Left ventricle myocardium inferior (tissue), 1 donor: ENCODE data around the gene FAM25C. TPM values are rescaled to one million over a fixed set of nuclear protein-coding genes. Genes with fewer than 3 reads are reported as not detected.
"Not testable (repeated sequence)": the region's sequence is repeated elsewhere in the genome, so short reads cannot be mapped to it uniquely, and the experiment has no call there.

Source experiments
- DNase-seq: peaks from one replicate; pipeline ENCODE4 v3.0.0-alpha.2; 2020
- H3K27ac ChIP-seq: fragments of 200-600 bp; replicated peaks from 2 replicates; pipeline ENCODE4 v1.8.0; 2021
- H3K27me3 ChIP-seq: fragments of 200-600 bp; 2 replicates; pipeline ENCODE4 v1.8.0; 2021; ENCODE audit warnings: low read depth
- H3K36me3 ChIP-seq: fragments of 200-600 bp; 2 replicates; pipeline ENCODE4 v1.8.0; 2021
- H3K4me1 ChIP-seq: fragments of 200-600 bp; 2 replicates; pipeline ENCODE4 v1.8.0; 2021
- H3K4me3 ChIP-seq: fragments of 200-600 bp; 2 replicates; pipeline ENCODE4 v1.8.0; 2021; ENCODE audit warnings: mild to moderate bottlenecking, moderate library complexity
- H3K9me3 ChIP-seq: fragments of 200-600 bp; replicated peaks from 2 replicates; pipeline ENCODE4 v1.8.0; 2021
- intact Hi-C: fragments of 100-400 bp; cut with micrococcal nuclease; formaldehyde crosslinking; loops from one replicate; pipeline ENCODE4 v1.11.0; 2022
- long read RNA-seq: library from polyadenylated mRNA; unstranded; transcript quantifications from one replicate; pipeline ENCODE4 v2.0.0, GENCODE V29; 2021
- total RNA-seq: library from RNA; stranded (reverse); fragmentation: NEBNext Ultra II Directional; extraction: Animal tissue kit (Norgen Biotek cat#: 25700); gene quantifications from one replicate; pipeline ENCODE4 v1.2.1, GENCODE V29; 2021
- donor health status: DM: no; HTN: yes; CAD: no; lungs with severe emphysema.

The FAM25C gene
- total RNA-seq, result not detected
- long read RNA-seq, result 0 reads

DNA sequence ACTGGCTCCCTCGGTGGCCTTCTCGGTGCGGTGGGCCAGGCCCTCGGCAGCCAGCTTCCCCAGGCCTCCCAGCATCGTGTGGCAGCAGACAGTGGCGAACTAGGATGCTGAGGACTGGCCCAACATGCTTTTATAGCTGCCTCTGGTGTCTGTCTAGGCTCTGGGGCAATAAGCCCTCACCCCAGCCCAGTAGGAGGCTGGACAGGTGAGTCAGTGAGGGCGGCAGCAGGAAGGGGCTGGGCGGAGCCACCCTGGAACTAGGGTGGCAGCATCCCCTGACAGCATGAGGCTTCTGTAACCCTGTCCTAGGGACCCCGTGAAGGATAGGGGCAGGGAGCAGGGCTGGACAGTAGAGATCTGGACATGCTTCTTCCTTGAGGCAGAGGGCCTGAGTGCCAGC lies at the start of gene FAM25C:
TSS of gene FAM25C (minus strand) at position 101 of the 400 bp plus-strand sequence. CDS start at position 75, 26 bp downstream.
- H3K9me3 ChIP-seq, intact Hi-C loops, H3K4me1 ChIP-seq, H3K4me3 ChIP-seq, H3K27ac ChIP-seq, H3K27me3 ChIP-seq, H3K36me3 ChIP-seq, DNase-seq: not testable (repeated sequence)

DNA sequence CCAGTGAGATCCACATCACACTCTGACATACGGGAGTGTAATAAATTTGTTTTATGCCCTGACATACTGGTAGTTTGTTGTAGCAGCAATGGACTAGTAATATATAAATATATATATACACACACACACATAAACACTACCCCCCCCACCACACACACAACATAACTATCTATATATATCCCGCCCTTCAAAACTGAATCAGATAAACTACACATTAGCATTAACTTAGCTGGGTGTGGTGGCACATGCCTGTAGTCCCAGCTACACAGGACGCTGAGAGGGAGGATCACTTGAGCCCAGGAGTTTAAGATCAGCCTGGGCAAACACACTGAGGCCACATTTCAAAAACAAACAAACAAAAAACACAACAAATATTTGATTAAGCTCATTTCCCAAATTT lies 45.0 kb upstream of the FAM25C start:
- H3K4me1 ChIP-seq, intact Hi-C loops, H3K36me3 ChIP-seq, H3K9me3 ChIP-seq, H3K27ac ChIP-seq, H3K27me3 ChIP-seq, H3K4me3 ChIP-seq, DNase-seq: not testable (repeated sequence)

DNA sequence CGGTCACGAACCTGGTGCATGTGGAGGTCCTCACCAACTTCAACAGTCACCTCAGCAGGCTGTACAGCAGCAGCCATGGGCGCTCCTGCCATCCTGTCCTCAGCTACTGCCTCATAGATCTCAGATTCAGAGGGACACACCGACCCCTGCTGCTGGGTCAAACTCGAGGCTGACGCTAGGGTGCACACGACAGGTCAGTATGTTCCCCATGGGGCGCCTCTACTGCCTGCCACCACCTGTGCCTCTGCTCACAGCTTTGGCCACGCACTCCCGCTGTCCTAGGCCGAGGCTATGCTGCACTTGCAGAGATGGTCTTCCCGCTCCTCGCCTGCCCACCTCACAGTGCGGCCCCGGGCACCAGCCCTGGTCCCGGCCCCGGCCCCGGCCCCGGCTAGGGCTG lies 31.8 kb upstream of the FAM25C start:
- H3K4me1 ChIP-seq, H3K27ac ChIP-seq, H3K36me3 ChIP-seq, H3K9me3 ChIP-seq, intact Hi-C loops, H3K4me3 ChIP-seq, H3K27me3 ChIP-seq, DNase-seq: not testable (repeated sequence)

DNA sequence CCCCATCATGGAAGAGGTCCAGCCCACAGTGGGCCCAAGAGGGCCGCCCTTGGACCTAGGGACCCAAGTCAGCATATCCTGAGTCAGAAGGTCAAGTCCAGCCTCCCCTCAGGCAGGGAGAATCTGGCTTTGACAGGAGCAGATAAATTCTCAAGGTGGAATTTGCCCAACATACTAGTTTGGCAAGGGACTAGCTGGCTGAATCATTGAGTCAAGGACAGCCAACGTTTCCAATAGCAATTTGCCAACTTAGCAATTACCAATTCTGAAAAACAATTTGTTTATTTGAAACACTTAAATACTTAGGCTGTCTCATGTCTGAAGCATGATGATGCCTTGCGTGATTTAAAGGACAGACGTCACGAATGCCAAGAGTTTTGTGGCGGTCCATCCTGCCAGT lies 2.7 kb upstream of the FAM25C start:
- H3K4me3 ChIP-seq, intact Hi-C loops, H3K27ac ChIP-seq, H3K36me3 ChIP-seq, H3K4me1 ChIP-seq, DNase-seq, H3K9me3 ChIP-seq, H3K27me3 ChIP-seq: not testable (repeated sequence)

DNA sequence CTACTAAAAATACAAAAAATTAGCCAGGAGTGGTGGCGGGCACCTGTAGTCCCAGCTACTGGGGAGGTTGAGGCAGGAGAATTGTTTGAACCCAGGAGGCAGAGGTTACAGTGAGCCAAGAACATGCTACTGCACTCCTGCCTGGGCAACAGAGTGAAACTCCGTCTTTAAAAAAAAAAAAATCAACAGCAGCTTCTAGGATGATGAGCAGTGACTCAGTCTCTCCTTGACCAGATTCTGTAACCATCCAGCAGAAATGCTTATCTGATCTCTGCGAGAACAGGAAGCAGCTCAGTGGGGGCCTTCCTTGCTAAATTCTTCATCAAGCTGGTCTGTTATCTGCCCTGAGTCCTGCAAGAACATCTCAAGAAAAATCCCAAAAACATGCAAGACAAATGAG lies 5.5 kb downstream of the FAM25C start:
- H3K4me3 ChIP-seq, H3K9me3 ChIP-seq, H3K4me1 ChIP-seq, DNase-seq, intact Hi-C loops, H3K36me3 ChIP-seq, H3K27me3 ChIP-seq, H3K27ac ChIP-seq: not testable (repeated sequence)

DNA sequence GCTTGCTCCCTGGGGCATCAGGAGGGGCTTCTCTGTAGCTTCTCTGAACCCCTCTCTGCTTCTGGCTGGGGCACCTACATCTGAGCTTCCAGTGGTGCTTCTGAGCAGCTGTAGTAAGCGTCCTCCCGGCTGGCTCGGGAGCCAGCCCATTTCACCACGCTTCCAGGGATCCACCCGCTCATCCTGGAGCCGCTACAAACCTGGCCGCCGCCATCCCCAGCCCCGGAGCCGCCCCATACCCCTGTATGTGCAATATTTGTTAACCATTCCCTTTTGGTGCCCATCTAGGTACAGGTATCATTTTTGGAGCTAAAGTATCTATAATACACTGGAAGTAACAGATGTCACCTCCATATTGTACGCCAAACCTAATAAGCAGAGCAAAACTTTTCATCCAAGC lies 7.0 kb downstream of the FAM25C start:
- H3K27ac ChIP-seq, intact Hi-C loops, DNase-seq: not testable (repeated sequence)

DNA sequence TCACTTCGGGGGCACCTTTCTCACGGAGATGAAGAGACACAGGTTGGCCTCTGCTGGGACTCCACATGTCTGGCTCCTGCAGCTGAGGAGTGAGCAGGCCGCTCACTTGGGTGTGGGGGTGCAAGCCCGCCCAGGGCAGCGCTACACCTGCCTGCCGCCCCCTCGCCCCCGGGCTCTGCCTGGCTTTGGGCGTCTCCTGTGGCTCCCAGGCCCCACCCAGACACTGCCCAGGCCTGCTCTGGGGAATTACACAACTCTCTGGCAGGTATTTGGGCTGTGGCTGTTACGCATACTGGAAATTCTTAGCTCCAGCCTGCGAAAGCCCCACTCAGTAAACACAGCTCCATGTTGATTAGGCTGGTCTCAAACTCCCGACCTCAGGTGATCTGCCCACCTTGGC lies 7.9 kb downstream of the FAM25C start:
- H3K9me3 ChIP-seq, DNase-seq, H3K4me3 ChIP-seq, H3K27me3 ChIP-seq, intact Hi-C loops, H3K4me1 ChIP-seq, H3K27ac ChIP-seq, H3K36me3 ChIP-seq: not testable (repeated sequence)

More for the DNA sequence above, 7.0 kb downstream of the FAM25C start:
- not testable (repeated sequence) for H3K9me3 ChIP-seq, H3K4me3 ChIP-seq, H3K4me1 ChIP-seq, H3K27me3 ChIP-seq, H3K36me3 ChIP-seq

DNA sequence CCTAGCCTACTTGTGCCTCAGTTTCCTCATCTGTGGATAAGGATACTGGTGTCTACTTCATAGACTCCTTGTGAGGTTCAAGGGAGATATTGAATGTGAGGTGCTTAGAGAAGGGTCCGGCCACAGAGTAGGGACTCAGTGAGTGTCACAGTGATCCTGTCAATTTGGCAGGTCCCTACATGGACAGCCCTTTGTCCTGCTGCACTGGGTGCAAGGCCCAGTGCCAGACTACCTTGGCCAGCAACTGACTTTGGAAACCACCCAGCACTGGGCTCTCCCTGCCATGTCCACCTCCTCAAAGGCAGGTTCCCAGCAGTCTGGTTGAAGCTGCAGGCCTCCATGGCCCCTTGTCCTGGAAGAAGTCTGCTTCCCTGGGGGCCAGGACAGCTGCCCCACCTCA lies 9.5 kb downstream of the FAM25C start:
- H3K27me3 ChIP-seq, DNase-seq, H3K4me1 ChIP-seq, H3K36me3 ChIP-seq, H3K27ac ChIP-seq, H3K4me3 ChIP-seq, intact Hi-C loops, H3K9me3 ChIP-seq: not testable (repeated sequence)

DNA sequence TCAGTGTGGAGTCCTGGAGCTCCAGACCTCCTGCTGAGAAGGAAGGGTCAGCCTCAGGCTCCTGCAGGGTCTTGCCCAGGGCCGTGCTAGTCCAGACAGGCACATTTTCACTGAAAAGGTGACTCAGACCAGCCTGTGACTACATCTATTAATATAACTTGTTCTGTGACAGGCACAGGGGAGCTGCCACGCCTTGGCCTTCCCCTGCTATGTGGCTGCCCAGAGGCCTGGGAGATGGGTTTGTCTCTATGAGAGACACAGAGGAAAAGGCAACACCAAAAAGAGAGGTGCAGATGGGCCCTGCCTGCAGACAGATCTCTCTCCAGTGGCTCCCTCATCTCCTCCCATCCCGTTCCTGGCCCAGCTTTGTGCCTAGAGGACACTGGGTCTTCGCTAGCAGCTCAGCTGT lies 10.0 kb downstream of the FAM25C start:
- H3K4me1 ChIP-seq, H3K27me3 ChIP-seq, H3K9me3 ChIP-seq, H3K4me3 ChIP-seq, H3K27ac ChIP-seq, intact Hi-C loops, DNase-seq, H3K36me3 ChIP-seq: not testable (repeated sequence)

DNA sequence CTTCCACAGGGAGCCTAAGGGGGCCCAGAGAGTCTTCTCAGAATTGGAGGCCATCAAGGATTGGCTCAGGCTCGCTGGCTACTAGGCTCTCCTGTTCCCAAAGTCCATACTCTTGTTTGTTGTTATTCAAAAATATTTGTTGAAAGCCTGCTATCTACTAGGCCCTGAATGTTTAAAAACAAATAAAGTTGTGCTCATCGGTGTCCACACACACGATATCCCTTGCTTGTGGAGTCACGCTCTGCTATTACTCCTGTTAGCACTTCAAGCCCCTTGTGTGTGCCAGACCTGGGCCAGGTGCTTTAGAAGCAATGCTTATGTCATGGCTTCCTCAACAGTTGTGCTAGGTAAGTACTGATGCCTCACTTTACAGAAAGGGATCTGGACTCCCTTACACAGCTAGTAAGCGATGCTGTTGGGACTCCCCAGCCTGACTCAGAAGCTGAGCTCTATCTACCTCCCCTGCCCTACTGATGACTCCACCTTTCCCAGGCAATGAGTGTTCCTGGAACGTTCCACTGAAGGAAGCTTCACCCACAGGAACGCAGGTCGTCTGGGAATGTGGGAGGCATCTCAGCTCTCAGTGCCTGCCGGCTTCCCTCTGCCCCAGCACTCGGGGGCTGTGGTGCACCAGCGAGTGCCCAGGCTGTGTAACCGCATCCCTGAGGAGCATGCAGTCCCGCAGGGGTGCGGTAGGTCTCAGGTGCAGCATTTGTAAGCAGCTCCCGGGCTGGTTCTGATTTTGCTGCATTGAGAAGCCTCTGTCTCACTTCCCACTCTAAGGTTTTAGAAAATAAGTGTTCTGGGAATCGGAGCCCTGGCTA lies 10.7 kb downstream of the FAM25C start:
- H3K4me1 ChIP-seq, intact Hi-C loops, H3K9me3 ChIP-seq, H3K27me3 ChIP-seq, H3K27ac ChIP-seq, H3K4me3 ChIP-seq, DNase-seq, H3K36me3 ChIP-seq: not testable (repeated sequence)

DNA sequence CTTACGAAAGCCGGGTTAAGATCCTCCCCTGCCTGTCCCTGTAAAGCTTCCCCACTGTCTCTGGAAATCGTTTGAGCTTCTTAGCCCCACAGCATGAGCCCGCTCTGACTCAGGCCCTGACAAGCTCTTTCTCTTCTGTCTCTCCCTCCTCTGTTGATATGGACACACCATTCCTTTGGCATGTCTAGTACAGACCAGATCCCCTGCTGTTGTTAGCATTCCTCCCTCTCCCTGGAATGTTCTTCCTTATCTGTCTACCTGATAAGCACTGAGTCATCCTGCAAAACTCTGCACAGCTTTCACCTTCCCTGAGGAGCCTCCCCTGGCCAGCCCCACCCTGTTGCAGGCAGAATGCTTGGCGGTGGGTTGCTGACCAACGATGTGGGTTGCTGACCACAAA lies 11.6 kb downstream of the FAM25C start:
- H3K36me3 ChIP-seq, H3K4me1 ChIP-seq, intact Hi-C loops, H3K9me3 ChIP-seq, H3K27me3 ChIP-seq, DNase-seq, H3K4me3 ChIP-seq, H3K27ac ChIP-seq: not testable (repeated sequence)
